ENCODE measurements around the gene RNF208. TPM values are rescaled to one million over a fixed set of nuclear protein-coding genes. Genes with fewer than 3 reads are reported as not detected.

The RNF208 gene
- total and polyA plus RNA-seq, 2 donors (not counting 1 experiment from before 2014, with no cell fraction given), result 0.14 to 0.33 TPM

GRCh38 chr9:137269231-137269772, 47.3 kb upstream of the RNF208 start:
- Histone ChIP-seq H4K20me1 (ENCODE audit: control insufficient read depth, extremely low read depth, insufficient read depth, low read length) (no peaks in the 10 kb centered on the region), H3K4me1 (ENCODE audit: control insufficient read depth, extremely low read depth, insufficient read depth, low read length) (peaks cover 11% of the 10 kb centered on the region), H2AFZ (ENCODE audit: low read length) (no peak overlapping the region), H3K9ac (ENCODE audit: insufficient read depth, low read length) (no peak overlapping the region), H3K9me3 (ENCODE audit: control insufficient read depth, insufficient read depth, low read depth, low read length) (no peaks in the 10 kb centered on the region), H3K4me2 (ENCODE audit: extremely low read depth, insufficient read depth, low read length) (no peak overlapping the region), H3K27ac (ENCODE audit: insufficient read depth, low read length) (peak overlapping the region; percentile 67), H3K4me3 (replicated peaks in 1 of 4; ENCODE audit: control extremely low read depth in 1 of 4, insufficient read depth in 1 of 4, low read depth in 3 of 4, low read length in 4 of 4) (no peak overlapping the region), H3K27me3 (ENCODE audit: control insufficient read depth, insufficient read depth, low read length) (no peaks in the 10 kb centered on the region), H3K79me2 (ENCODE audit: control insufficient read depth, insufficient read depth, low read length) (no peaks in the 10 kb centered on the region), H3K36me3 (ENCODE audit: control insufficient read depth, insufficient read depth, low read length) (peaks cover 40% of the 10 kb centered on the region)
- DNase-seq (ENCODE audit: low read depth in 2 of 2), result peak in 1 of 2 donors; percentile 77
- TF ChIP-seq EZH2 (IDR thresholded peaks at IDR 0.05; ENCODE audit: low read length, missing control alignments) (no peak), CTCF (conservative IDR thresholded peaks at IDR 0.05 in 1 of 2, IDR thresholded peaks at IDR 0.05 in 1 of 2; ENCODE audit: low read depth in 1 of 2, low read length in 2 of 2) (no peak)

GRCh38 chr9:137268538-137269201, 46.6 kb upstream of the RNF208 start:
- Histone ChIP-seq H4K20me1 (ENCODE audit: control insufficient read depth, extremely low read depth, insufficient read depth, low read length) (no peaks in the 10 kb centered on the region), H3K36me3 (ENCODE audit: control insufficient read depth, insufficient read depth, low read length) (peaks cover 44% of the 10 kb centered on the region), H3K9ac (ENCODE audit: insufficient read depth, low read length) (no peak overlapping the region), H2AFZ (ENCODE audit: low read length) (no peak overlapping the region), H3K27ac (ENCODE audit: insufficient read depth, low read length) (peak overlapping the region; percentile 67), H3K4me1 (ENCODE audit: control insufficient read depth, extremely low read depth, insufficient read depth, low read length) (peaks cover 11% of the 10 kb centered on the region), H3K27me3 (ENCODE audit: control insufficient read depth, insufficient read depth, low read length) (no peaks in the 10 kb centered on the region), H3K4me3 (replicated peaks in 1 of 4; ENCODE audit: control extremely low read depth in 1 of 4, insufficient read depth in 1 of 4, low read depth in 3 of 4, low read length in 4 of 4) (no peak overlapping the region), H3K4me2 (ENCODE audit: extremely low read depth, insufficient read depth, low read length) (peak overlapping the region; percentile 8), H3K9me3 (ENCODE audit: control insufficient read depth, insufficient read depth, low read depth, low read length) (no peaks in the 10 kb centered on the region), H3K79me2 (ENCODE audit: control insufficient read depth, insufficient read depth, low read length) (no peaks in the 10 kb centered on the region)
- DNase-seq (ENCODE audit: low read depth in 2 of 2), result no peak
- TF ChIP-seq EZH2 (IDR thresholded peaks at IDR 0.05; ENCODE audit: low read length, missing control alignments) (no peak), CTCF (conservative IDR thresholded peaks at IDR 0.05 in 1 of 2, IDR thresholded peaks at IDR 0.05 in 1 of 2; ENCODE audit: low read depth in 1 of 2, low read length in 2 of 2) (no peak)

- no peak overlapping the region for H3K4me2 ChIP-seq (ENCODE audit: extremely low read depth, insufficient read depth, low read length)
- H3K9ac ChIP-seq (ENCODE audit: insufficient read depth, low read length), result no peak overlapping the region
- no peak overlapping the region for H2AFZ ChIP-seq (ENCODE audit: low read length)
- no peaks in the 10 kb centered on the region for H3K27me3 ChIP-seq (ENCODE audit: control insufficient read depth, insufficient read depth, low read length)
- H4K20me1 ChIP-seq (ENCODE audit: control insufficient read depth, extremely low read depth, insufficient read depth, low read length), result no peaks in the 10 kb centered on the region
- TF ChIP-seq CTCF (conservative IDR thresholded peaks at IDR 0.05 in 1 of 2, IDR thresholded peaks at IDR 0.05 in 1 of 2; ENCODE audit: low read depth in 1 of 2, low read length in 2 of 2), result no peak
- no peak for TF ChIP-seq EZH2 (IDR thresholded peaks at IDR 0.05; ENCODE audit: low read length, missing control alignments)
- peaks cover 11% of the 10 kb centered on the region for H3K4me1 ChIP-seq (ENCODE audit: control insufficient read depth, extremely low read depth, insufficient read depth, low read length)
- H3K36me3 ChIP-seq (ENCODE audit: control insufficient read depth, insufficient read depth, low read length), result peaks cover 42% of the 10 kb centered on the region
- H3K9me3 ChIP-seq (ENCODE audit: control insufficient read depth, insufficient read depth, low read depth, low read length), result no peaks in the 10 kb centered on the region
- H3K4me3 ChIP-seq (replicated peaks in 1 of 4; ENCODE audit: control extremely low read depth in 1 of 4, insufficient read depth in 1 of 4, low read depth in 3 of 4, low read length in 4 of 4), result no peak overlapping the region
- peak overlapping the region; percentile 67 for H3K27ac ChIP-seq (ENCODE audit: insufficient read depth, low read length)
- DNase-seq (ENCODE audit: low read depth in 2 of 2), result no peak
- no peaks in the 10 kb centered on the region for H3K79me2 ChIP-seq (ENCODE audit: control insufficient read depth, insufficient read depth, low read length)
These were observed 45.9 kb upstream of the RNF208 start for GRCh38 chr9:137267933-137268355.

Data from fibroblast of lung (primary cell).